ENCODE measurements around the gene IKBKG. TPM values are rescaled to one million over a fixed set of nuclear protein-coding genes. Genes with fewer than 3 reads are reported as not detected.
A peak's percentile ranks its signal among the peaks of the same experiment; 100 is the strongest.
"Not testable (repeated sequence)": the region's sequence is repeated elsewhere in the genome, so short reads cannot be mapped to it uniquely, and the experiment has no call there.

Gene IKBKG
- total RNA-seq, 1 donor from 2014 or later = 14.6 TPM

DNA sequence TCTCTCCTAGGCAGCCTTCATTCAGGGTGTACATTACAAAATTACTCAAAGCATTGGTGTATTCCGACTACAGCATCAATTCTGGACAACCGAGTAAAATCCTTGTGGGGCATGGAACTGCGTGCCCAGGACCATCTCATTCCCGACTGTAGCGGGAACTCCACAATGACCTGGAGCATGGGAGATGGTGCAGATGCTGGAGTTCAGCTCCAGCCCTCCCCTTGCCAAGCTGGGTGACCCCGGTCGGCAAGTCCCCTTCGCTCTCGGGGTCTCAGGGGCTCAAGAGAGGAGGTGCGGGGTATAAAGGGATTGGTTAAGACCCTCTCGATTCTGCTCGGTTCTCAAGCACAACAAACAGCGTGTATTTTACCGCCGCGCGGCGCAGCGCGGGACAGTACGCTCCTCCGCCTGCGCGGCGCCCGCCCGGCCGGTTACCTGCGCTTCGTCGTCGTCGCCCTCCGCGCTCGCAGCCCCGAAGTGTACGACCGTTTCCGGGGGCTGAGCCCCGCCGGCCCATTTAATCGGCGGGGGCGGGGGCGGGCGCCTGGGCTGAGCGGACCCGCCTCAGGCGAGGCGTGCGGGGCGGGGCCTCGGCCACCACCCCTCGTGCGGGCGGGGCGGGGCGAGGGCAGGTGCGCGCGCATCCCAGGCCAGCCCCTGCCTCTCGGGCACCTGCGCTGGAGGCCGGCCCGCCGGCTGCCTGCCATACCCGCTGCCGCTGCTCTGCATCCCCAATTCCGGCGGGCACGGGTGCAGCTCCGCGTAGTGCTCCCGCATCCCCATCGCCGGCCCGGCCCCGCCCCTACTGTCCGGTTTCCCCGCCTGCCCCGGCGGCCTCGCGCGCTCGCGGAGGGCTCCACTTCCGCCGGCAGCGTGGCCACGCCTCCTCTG, 821 bp upstream of the IKBKG start, which contains the start of gene G6PD:
Gene G6PD, minus strand, starts transcription at position 493 of the 891 bp plus-strand sequence. CDS start 691 bp downstream, outside the sequence.
- Histone ChIP-seq H3K36me3 (ENCODE audit: control insufficient read depth, insufficient read depth, low read length) (no peaks in the 10 kb centered on the region), H3K27me3 (ENCODE audit: control insufficient read depth, insufficient read depth, low read length) (no peaks in the 10 kb centered on the region), H3K4me3 (ENCODE audit: low read depth, low read length) (peak within 1 kb of the TSS; percentile 62)
- DNase-seq (ENCODE audit: low read depth) = no peak
- TF ChIP-seq, protein P1, sequence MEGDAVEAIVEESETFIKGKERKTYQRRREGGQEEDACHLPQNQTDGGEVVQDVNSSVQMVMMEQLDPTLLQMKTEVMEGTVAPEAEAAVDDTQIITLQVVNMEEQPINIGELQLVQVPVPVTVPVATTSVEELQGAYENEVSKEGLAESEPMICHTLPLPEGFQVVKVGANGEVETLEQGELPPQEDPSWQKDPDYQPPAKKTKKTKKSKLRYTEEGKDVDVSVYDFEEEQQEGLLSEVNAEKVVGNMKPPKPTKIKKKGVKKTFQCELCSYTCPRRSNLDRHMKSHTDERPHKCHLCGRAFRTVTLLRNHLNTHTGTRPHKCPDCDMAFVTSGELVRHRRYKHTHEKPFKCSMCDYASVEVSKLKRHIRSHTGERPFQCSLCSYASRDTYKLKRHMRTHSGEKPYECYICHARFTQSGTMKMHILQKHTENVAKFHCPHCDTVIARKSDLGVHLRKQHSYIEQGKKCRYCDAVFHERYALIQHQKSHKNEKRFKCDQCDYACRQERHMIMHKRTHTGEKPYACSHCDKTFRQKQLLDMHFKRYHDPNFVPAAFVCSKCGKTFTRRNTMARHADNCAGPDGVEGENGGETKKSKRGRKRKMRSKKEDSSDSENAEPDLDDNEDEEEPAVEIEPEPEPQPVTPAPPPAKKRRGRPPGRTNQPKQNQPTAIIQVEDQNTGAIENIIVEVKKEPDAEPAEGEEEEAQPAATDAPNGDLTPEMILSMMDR (IDR thresholded peaks at IDR 0.05; ENCODE audit: insufficient read depth, low read length, poor library complexity, severe bottlenecking) = no peak

DNA sequence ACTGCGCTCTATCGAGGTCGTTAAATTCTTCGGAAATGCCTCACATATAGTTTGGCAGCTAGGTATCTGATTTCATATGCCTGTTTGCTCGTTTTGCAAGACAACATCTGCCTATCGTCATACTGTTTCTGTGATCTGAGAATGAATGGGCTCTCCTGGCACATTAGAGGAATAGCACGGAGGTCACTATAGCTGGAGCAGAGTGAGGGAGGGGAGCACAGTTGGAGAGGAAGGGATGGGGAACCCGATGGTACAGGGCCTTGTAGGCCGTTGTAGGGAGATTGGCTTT, 552 bp downstream of the IKBKG start:
- no peaks in the 10 kb centered on the region for H3K27me3 ChIP-seq (ENCODE audit: control insufficient read depth, insufficient read depth, low read length)
- H3K4me3 ChIP-seq (ENCODE audit: low read depth, low read length) = peak overlapping the region; percentile 62
- no peaks in the 10 kb centered on the region for H3K36me3 ChIP-seq (ENCODE audit: control insufficient read depth, insufficient read depth, low read length)
- no peak for DNase-seq (ENCODE audit: low read depth)
- TF ChIP-seq, protein P1 (IDR thresholded peaks at IDR 0.05; ENCODE audit: insufficient read depth, low read length, poor library complexity, severe bottlenecking) = no peak

DNA sequence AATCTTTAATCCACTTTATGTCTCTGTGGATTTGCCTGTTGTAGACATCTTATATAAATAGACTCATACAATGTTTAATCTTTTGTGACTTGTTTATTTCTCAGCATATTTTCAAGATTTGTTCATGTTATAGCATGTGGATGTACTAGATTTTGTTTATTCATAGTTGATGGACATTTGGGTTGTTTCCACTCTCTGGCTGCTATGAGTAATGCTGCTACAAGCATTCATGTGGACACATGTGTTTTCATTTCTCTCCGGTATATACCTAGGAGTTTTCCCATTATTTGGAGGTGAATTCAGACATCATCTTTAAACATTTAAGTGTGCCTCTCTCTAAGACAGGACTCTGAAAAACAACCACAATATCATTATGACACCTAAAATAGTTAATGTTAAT, 2.3 kb downstream of the IKBKG start:
- no peak for DNase-seq (ENCODE audit: low read depth)
- no peaks in the 10 kb centered on the region for H3K36me3 ChIP-seq (ENCODE audit: control insufficient read depth, insufficient read depth, low read length)
- H3K27me3 ChIP-seq (ENCODE audit: control insufficient read depth, insufficient read depth, low read length) = no peaks in the 10 kb centered on the region
- TF ChIP-seq, protein P1 (IDR thresholded peaks at IDR 0.05; ENCODE audit: insufficient read depth, low read length, poor library complexity, severe bottlenecking) = no peak
- no peak overlapping the region for H3K4me3 ChIP-seq (ENCODE audit: low read depth, low read length)

DNA sequence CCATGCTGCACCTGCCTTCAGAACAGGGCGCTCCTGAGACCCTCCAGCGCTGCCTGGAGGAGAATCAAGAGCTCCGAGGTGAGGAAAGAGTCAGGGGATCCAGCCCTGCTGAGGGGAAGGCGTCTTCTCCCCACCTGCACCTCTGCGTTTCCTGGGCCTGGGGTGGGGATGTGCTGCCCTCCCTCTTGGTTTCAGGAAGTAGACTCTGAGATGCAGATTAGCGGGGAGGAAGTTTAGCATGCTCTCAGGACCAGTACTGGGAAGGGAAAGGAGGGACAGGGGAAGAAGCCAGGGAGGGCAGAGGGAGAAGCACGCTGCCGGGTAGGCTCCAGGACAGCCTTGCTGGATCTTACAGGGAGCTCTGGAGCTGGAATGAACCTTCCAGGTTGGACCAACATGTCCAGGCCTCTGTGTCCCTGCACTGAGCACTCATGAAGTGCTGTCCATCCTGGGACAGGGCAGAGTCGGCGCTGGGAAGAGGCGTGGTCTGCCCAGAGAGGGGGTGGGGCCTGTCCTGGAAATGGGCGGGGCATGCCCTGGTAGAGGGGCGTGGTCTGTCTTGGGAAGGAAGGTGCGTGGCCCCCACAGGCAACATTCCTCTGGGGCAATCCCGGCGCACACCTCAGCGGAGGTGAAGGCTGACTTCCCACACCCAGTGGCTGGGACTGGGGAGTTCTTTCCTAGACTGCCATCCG, 4.8 kb downstream of the IKBKG start:
- not testable (repeated sequence) for DNase-seq (ENCODE audit: low read depth); H3K36me3 ChIP-seq (ENCODE audit: control insufficient read depth, insufficient read depth, low read length); H3K27me3 ChIP-seq (ENCODE audit: control insufficient read depth, insufficient read depth, low read length); H3K4me3 ChIP-seq (ENCODE audit: low read depth, low read length)

DNA sequence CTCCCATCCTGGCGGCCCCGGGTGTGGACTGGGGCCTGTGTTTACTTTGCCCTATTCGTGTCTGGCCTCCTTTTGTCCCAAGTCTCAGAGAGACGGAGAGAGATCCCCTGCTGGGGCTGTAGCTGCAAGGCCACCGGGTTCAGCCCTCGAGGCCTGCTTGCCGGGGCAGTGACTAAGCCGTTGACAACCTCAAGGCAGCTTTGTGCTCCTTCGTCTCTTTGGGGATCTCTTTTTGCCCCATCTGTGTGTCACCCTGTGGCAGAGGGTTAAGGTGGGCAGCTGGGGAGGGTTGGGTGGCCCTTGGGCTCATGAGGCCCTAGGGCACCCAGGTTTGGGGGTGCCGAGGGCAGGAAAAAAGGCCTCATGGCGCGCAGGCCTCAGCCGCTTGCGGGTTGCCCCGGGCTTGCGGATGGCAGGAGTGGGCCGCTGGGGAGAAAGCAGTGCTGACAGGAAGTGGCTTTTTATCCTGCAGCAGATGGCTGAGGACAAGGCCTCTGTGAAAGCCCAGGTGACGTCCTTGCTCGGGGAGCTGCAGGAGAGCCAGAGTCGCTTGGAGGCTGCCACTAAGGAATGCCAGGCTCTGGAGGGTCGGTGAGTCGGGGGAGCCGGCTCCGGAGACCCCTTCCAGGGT, 10.8 kb downstream of the IKBKG start:
- not testable (repeated sequence) for H3K4me3 ChIP-seq (ENCODE audit: low read depth, low read length); H3K36me3 ChIP-seq (ENCODE audit: control insufficient read depth, insufficient read depth, low read length); H3K27me3 ChIP-seq (ENCODE audit: control insufficient read depth, insufficient read depth, low read length); DNase-seq (ENCODE audit: low read depth)

DNA sequence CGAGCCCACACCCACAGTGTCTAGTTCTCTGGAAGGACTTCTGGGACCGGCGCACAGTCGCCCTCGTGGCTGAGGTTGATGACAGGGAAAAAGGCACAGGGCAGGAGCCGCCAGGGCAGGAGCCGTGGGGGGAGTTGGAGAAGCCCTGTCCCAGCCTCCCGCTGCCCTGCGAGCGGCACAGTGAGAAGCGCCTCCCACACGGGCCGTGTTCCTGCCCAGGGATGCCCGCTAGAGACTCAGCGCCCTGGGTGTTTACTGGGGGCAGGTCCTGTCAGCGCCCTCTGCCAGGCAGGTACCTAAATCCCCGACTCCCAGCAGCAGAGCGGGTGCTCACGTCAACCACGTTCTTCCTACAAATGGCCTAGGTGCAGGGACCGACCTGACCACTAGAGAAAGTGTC, 11.5 kb downstream of the IKBKG start:
- not testable (repeated sequence) for DNase-seq (ENCODE audit: low read depth); H3K27me3 ChIP-seq (ENCODE audit: control insufficient read depth, insufficient read depth, low read length); H3K4me3 ChIP-seq (ENCODE audit: low read depth, low read length); H3K36me3 ChIP-seq (ENCODE audit: control insufficient read depth, insufficient read depth, low read length)

DNA sequence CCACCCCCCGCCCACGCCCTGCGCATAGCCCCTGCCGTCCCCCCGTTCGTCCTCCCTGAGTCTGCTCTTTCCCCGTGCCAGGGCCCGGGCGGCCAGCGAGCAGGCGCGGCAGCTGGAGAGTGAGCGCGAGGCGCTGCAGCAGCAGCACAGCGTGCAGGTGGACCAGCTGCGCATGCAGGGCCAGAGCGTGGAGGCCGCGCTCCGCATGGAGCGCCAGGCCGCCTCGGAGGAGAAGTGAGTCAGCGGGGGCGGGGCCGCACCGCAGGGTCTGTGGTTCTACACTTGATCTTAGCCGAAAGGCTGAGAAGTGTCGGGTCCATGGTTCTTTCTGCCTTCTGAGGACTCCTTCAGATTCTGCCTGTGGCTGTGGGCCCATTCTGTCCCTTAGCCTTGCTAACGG, 12.9 kb downstream of the IKBKG start:
- not testable (repeated sequence) for H3K36me3 ChIP-seq (ENCODE audit: control insufficient read depth, insufficient read depth, low read length); DNase-seq (ENCODE audit: low read depth); H3K27me3 ChIP-seq (ENCODE audit: control insufficient read depth, insufficient read depth, low read length); H3K4me3 ChIP-seq (ENCODE audit: low read depth, low read length)

DNA sequence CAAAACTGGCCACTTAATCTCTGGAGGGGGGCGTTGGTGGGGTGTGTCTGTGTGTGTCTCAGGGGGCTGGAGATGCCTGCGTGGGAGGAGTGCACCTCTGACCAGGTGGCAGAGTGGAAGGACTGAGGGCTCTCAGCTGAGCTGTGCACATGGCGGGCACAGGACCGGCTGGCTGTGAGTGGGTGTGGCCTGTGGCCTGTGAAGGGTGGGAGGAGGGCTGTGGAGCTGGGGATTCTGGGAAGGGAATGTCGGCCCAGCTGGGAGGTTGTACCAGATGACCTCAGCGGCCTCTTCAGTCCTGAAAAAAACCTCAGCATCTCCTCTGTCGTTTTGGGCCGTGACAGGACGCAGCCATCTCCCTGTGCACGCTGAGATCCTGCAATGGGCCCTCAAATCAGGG, 14.9 kb downstream of the IKBKG start:
- not testable (repeated sequence) for H3K36me3 ChIP-seq (ENCODE audit: control insufficient read depth, insufficient read depth, low read length); DNase-seq (ENCODE audit: low read depth); H3K4me3 ChIP-seq (ENCODE audit: low read depth, low read length); H3K27me3 ChIP-seq (ENCODE audit: control insufficient read depth, insufficient read depth, low read length)

DNA sequence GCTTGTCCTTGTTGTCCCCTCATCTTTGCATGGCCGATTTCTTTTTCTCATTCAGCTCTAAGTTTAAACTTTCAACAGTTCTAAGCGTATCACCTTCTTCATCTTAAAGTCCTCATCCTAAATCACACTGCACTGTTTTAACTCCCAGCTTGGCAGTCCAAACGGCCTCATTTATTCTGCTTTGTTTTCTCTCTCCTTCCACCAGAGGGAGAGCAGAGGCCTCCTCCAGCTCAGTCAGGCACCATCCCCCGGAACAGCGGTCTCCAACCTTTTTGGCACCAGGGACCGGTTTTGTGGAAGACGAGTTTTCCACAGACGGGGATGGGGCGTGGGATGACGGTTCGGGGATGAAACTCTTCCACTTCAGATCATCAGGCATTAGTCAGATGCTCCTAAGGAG, 22.9 kb downstream of the IKBKG start:
- not testable (repeated sequence) for H3K36me3 ChIP-seq (ENCODE audit: control insufficient read depth, insufficient read depth, low read length); H3K4me3 ChIP-seq (ENCODE audit: low read depth, low read length); H3K27me3 ChIP-seq (ENCODE audit: control insufficient read depth, insufficient read depth, low read length); DNase-seq (ENCODE audit: low read depth)

DNA sequence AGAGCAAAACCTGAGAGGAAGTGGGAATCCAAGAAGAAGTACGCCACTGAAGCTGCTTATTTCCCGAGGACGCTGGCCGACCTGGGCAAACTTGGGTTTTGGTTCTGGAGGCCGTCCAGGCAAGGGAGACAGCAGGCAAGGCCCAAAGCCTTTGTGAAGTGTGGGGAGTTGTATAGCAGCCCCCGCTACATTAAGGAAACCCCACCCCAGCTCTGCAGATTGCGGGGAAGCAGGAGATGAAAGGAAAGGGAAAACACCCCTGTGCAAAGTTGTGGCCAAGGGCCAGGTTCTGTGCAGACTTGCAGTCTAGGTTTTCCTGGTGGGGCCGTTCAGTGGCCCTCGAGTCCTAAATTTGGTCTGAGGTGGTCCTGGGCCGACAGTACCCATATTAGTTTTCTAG, 25.6 kb downstream of the IKBKG start:
- H3K27me3 ChIP-seq (ENCODE audit: control insufficient read depth, insufficient read depth, low read length); DNase-seq (ENCODE audit: low read depth); H3K4me3 ChIP-seq (ENCODE audit: low read depth, low read length); H3K36me3 ChIP-seq (ENCODE audit: control insufficient read depth, insufficient read depth, low read length): not testable (repeated sequence)

DNA sequence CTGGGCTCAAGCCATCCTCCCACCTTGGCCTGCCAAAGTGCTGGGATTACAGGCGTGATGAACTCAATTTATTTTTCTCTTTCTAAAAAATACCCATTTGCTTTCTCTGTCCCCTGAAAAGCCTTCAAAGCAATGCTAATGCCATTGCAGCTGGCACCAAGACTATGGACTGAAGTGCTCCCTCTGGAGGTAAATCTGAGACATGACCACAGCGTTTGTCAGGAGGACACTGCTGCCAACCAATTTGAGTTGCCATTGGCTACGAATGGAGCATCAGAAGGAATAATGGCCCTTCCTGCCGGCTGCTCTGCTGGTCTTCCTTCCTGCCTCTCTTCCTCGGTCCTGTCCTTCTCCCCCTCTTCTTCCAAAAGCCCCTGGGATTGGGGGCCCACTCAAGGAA, 27.7 kb downstream of the IKBKG start:
- H3K27me3 ChIP-seq (ENCODE audit: control insufficient read depth, insufficient read depth, low read length); H3K36me3 ChIP-seq (ENCODE audit: control insufficient read depth, insufficient read depth, low read length); DNase-seq (ENCODE audit: low read depth); H3K4me3 ChIP-seq (ENCODE audit: low read depth, low read length): not testable (repeated sequence)

Data from kidney epithelial cell (primary cell).